Superior temporal gyrus (tissue), 1 donor: ENCODE measurements around the gene RREB1.

Source experiments
- DNase-seq: peaks from one replicate; pipeline ENCODE4 v3.0.0-alpha.2; 2016; ENCODE audit errors: extremely low spot score

Gene RREB1

DNA sequence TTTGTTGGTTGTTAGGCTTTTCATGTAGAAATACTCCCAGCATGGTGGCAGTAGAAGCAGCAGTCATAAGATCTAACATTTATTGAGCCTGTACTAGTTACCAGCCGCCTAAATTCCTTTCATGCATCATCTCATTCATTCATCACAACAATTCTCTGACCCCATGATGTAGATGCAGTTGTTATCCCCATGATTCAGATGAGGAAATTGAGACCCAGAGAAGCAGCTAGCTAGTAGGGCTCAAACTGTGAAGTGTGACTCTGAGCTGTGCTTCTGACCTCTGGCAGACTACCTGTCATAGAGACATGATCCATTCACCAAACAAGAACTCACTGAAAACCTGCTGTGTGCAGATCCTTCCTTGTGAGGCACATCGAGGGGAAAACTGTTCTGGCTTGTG lies 16.9 kb downstream of the RREB1 start:
- DNase-seq: no peak

DNA sequence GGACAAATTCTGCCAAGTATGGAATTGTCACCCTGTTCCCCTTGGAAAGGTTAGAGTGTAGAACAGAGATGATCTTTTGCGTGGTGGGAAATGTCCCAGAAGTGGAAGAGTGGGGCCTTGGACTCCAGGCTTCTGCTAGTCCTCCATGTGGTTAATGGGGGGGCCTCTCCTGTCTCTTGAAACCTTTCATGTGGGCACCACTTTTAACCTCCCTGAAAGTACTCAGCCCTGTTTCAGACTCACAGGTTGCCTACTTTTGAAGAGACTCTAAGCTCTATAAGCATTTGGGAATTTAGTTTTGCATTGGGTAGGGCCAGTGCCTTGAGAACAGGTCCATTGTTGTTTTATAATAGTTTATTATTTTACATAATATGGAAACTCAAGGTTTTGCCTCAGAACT lies 17.5 kb downstream of the RREB1 start:
- no peak for DNase-seq

DNA sequence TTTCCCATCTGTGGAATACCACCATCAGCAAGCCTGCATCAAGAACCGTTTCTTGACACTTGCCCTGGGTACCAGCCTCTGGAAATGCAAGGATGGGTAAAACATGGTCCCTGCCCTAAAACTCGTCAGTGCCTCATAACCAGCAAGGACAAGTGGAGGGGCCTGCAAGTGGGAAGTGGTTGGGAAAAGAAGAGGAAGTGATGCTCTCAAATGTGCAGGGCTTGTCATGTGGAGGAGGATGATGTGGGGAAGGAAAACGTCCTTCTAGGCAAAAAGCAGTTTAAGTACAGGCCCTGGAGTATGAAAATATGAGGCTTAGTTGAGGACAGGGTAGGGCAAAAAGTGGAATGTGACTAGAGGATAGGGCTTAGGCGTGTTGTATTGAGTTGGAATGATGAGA lies 19.0 kb downstream of the RREB1 start:
- no peak for DNase-seq

DNA sequence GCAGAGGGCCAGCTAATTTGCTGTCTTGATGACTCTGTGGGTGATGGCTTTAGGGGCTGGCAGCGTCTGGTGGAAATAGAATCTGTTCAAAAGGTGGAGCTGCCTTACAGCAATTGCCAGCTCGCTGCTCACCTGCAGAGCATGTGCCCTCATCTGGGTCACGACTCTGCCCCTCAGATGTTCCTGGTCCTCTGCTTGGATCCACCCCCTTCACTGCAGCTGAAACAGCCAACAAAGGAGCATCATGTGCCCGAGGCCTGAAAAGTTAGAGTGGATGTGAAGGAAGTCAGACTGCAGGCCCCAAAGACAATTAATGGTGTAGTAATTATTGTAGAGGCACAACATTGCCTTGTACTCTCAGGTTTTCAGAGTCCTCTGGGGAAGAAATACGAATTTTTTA lies 19.9 kb downstream of the RREB1 start:
- DNase-seq: no peak

DNA sequence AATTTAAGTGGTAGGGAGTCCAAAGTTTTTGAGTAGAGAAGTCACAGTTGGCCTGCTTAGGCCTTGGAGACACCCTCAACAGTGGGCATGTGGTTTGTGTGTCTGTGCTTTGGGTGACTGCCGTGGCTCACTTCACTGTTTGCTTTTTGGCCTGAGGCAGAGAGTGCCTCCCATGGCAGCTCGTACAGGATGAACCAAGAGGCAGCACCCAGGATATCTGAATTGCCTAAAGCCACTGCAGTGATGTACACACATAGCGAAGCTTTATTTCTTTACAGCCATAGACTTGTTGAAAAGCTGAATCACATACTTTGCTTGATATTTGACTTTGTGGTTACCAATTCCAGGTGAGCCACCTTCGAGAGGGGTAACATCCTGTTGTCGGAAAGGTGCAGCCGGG lies 21.6 kb downstream of the RREB1 start:
- no peak for DNase-seq

DNA sequence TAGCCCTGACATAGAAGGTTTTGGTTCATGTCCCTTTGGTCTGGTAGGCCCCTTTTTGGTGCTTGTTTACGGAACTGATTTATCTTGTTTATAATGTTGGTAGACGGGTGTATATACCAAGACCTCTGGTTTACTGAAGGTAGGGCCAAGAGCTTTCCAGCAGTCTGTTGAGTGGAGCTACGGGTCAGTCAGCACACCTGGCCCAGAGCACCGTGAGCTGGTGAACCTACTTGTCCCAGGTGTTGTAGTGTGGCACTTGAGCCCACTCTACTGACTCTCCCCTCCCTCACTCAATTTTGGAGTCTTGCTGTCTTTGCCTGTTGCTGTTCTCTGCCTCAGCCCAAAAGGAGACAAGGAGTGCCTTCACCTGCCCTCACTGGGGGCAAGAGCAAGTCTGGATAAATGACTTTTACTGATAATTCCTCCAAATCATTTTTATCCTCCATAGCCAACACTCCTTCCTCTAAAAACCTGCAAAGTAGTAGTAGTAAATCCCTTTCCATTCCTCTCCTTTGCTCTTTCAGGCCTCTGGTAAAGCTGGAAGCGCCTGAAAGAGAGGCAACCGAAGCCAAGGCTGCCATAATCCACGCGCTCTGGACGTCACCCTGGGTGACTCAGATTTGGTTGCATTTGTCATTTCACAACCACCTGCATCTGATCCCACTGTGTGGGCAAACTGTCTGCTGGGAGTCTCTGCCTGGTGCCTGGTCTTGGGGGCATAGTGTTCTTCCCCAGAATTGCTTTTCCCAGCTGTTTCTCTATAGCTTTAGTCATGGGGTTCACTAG lies 22.2 kb downstream of the RREB1 start:
- no peak for DNase-seq

DNA sequence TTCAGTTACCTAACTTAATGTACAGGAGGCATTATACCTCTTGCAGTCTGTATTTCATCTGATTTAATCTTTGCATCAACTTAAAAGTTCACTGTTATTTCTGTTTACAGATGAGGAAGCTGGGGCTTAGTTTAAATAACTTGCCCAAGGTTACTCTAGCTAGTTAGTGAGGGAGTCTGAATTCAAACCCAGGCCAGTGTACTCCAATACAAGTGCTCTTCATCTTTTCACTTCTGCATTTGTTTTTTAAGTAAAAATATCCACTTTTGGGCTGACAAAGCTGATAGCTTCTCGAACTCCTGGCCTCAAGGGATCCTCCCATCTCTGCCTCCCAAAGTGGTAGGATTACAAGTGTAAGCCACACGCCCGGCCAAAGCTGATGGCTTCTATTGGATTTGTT lies 23.6 kb downstream of the RREB1 start:
- DNase-seq: no peak

DNA sequence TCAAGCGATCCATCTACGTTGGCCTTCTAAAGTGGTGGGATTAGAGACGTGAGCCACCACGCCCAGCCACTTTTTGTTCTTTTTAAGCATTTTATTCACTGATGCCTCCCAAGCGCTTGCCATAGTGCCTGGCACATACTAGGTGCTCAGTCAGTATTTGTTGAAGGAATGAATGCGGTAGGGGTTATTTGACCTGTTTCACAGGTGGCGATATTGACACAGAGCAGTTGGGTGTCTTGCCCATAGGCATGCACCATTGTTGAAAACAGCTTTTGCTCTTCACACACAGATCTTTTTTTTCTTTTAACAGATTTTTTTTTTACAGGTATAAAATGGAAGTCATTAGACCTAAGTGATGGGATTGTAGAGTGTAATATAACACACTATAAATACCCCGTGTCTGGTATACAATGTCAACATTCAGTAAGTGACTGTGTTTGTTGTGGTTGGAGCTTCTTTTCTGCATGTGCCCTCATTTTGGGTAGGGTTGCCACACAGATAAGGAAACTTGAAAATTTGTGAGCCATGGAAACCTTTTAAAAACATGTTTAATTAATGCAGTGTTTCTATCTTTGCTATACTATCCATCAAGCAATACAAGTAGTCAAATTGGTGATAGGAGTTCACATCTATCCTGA lies 24.8 kb downstream of the RREB1 start:
- no peak for DNase-seq

DNA sequence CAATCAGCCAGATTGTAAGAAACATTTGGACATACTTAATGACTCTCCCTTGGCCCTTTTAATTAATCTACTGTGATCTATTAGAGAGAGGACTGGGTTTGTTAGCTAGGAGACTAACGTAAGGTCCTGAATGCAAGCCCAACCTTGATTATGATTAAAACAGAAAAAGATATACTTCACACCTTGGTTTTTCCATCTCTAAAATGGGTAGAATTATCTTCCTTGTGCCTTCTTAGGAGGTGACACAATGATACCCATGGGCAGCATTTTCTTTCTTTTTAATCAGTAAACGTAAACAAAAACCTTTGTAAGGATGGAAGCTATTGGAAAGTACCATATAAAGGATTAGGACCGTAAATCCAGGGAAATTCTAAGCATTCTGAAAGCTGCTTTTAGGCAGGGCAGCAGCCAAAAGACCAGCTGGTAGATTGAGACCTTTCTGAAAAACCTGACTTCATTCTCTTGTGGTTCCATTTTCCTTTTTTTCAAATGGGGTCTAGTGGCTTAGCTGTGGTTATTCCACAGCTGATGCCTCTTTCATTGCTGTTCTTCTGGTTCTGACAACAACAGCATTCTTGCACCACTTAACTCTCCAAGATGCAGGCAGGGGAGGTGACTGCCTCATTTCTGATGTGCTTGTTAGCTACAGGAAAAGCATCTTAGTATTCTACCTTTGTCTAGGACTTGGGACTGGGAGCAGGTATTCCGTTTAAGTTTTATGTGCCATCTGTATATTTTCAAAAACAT lies 27.4 kb downstream of the RREB1 start:
- DNase-seq: no peak

DNA sequence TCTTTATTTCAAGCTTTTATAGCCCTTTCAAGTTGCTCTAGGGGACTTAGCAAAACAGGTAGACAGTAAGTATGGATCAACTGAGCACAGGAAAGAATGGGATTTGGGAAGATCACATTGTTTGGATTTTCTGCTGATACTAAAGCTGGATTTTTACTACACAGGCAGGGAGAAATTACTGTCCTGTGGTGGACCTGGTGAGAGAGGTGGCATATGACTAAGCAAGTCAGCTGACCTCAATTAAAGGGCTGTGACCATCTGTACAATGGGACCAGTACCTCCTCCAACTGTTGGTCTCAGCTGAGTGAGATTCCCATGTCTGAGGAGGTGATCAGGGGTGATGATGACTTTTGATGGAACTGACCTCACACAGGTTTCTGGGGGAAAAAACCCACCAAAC lies 28.0 kb downstream of the RREB1 start:
- DNase-seq: no peak

DNA sequence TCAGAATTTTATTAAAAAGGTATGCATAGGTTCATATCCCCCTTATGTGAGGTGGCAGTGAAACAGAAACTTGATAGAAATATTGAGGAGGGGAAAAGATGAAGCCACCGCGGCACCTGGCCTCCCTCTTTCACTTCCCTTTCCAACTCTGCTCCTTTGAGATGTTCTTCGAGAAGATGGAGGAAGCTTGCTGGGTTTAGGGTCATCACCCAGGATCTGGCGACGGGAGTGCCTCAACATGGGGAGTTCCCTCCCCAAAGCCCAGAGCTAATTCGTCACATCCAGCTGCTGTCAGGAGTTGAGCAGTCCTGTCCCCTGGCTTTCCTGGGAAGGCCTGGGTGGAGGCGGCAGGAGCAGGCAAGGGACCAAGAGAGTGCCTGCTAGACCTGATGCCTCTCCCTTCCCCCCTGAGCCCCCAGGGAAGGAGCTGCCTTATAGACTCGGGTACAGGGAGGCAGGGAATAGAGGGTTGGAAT lies 29.1 kb downstream of the RREB1 start:
- DNase-seq: no peak

DNA sequence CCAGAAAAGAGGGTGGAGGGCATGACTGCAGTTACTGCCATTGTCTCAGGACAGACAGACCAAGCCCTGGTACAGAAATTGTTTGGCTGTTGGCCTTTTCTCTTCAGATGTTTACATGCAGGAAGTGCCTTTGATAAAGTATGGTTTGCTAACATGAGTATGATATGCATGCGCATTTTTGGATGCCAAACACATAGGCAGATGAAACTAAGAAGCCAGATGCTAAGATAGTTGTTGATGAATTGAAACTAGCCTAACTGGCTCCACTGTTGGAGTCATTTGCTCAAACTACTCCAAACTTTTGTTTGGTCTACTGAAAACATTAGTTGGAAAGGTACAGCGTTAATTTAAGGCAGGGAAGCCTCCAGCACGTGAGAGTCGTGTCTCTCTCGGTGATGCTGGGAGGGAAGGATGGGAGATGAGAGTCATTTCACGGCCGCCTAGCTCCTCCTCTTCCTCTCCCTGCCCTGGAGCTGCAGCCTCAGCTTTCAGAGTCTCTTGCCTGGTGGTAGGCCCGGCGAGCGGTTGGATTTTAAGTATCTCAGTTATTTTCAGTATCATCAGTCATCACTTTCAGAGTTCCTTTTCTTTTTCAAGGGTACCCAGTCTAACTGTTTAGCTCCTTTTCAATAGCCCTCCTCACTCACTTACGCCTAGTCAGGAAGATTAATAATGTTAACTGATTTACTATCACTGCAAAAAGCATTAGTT lies 29.7 kb downstream of the RREB1 start:
- no peak for DNase-seq

DNA sequence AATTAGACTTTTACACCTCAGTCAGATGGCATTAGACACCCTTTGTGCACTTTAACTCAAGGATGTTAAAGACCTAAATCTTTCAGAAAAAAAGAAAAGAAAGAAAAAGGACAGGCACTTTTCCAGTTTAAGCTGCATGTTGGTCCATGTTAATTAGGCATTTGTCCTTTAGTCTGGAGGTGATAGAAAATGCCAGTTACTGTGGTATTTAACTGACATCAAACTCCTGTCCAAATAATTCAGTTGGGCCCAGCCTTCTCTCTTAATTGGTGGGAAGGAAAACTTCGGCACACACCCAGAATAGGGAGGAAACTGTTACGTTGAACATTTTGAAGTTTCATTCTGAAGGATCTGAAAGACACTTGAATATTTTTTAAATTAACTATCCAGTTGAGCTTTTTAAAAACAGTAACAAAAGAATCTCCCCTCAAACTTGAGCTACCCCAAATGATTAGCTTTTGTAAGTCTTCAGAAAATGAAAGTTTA lies 30.3 kb downstream of the RREB1 start:
- DNase-seq: no peak

DNA sequence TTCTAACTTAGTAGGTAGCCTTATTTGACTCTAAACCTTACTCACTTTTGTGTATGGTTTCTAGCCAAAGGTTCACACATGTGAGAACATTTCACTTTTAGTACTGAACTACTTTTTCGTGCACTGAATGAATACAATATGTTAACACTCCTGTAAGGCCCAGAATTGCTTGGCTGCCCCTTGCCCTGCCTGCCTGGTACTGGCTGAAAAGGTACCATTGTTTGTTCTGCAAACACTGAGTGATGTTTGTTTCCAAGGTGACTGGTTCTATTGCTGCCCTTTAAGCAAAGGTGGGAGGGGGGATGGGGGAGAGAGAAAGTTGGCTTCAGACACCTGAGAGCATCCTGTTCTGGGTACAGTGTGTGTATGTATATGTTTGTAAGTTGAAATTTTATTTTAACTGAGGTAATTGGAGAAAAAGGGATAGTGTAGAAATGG lies 31.2 kb downstream of the RREB1 start:
- no peak for DNase-seq

DNA sequence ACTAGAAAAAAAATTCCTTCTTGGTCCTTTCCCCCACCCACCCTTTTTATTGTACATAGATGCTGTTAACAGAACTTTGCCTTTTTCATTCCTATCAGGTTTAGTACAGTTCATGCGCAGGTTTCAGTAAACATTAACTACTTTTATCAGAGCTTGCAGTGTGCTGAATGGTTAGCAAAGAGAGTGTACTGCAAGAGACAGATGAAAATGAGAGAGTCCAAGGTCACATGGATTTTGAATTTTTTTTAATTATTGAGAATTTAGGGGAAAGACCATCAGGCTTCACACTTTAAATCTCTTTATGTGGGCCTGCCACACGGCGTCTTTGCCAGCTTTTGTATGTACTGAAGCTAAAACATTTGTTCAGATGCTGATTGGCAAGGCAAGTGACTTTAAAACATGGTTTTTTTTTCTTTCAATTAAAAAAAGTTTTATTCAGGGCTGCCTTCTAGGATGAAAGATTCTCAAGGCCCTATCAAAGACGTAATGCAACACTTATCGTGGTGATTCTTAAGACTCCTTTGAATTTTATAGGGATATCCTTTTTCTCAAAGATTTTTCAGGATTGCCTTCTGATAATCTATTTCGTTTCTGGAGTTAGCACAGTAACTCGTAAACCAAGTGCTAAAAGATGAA lies 32.2 kb downstream of the RREB1 start:
- DNase-seq: no peak

DNA sequence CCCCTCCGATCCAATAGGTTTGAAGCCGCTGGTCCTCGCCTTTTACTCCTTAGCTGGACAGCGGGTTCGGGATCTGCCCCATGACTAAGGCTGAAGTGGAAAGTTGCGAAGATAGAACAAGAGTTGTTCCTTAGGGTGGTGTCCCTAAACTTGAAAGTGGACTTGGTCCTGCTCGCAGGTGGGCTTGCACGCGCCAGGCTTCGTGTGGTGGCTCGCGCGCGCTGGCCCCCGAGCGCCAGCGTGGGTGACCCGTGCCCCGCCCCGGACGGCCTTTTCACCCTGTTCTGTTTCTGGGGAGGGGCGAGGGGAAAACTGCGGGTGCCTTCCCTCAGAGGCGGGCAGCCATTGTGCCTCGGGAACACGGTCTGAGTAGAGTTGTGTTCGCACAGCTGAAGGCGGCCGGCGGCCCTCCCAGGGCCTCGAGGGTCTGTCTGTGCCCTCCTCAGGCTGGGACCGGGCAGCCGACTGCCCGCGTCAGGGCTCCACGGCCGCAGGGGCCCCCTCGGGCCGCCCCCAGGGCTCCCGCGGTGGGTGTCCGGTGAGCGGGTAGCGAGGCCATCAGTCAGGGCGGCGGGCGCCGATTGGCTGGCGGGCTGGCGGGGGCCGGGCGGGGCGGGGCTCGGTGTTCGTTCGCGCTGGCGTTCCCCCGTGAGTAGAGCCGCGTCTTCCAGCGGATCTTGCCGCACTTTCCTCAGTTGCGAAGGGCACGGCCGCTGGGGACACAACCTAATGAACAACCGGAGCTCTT lies 33.0 kb downstream of the RREB1 start:
- DNase-seq: peak; percentile 77

DNA sequence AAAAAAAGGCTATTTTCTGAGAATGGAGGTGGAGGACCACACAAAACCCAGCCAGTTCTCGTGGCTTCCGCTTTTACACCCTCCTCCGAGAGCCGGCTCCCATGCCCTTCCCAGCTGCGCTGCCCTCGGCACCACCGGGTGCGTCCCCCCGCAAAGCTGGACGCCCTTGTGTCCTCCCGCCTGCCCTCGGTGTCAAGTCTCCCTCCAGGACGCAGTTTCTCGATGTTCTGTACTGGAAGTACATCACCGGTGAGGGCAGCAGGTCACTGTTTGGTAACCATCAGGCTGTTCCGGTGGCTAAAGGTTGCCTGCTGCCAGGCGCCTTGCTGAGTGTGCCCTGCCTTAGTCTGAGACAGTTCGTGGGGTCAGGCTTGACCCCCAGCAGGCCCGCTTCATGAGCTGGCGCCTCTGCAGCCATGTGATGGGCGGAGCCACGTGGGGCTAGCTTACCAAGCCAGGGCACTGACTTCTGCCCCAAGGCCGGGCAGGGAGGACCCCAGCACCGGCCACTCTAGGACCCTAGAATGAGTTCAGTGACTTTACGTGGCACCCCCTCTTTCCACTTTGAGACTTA lies 34.6 kb downstream of the RREB1 start:
- no peak for DNase-seq

DNA sequence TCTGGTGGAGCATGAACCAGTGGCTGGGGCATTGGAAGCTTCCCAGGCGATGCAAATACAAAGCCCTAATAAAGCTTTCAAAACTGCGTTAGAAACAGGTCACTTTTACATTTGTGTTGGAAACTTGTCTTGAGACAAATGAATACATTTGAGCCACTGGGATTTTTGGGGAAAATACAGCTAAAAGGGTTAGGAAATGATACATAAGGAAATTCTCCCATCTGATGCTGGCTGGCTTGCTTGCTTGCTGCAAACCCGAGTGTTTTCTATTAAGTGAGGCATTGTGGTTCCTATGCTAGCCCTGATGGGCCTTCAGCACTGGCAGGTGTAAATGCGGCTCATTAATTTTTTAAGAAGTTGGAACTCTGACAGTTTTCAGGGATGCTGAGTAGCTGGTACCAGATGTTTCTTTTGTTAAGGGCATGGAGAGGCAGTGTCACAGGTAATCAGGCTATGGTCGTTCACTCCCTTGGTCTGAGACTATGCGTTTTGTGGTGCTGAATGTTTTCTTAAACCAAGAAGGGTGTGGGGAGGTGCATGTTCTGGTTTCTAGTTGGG lies 35.2 kb downstream of the RREB1 start:
- DNase-seq: no peak

DNA sequence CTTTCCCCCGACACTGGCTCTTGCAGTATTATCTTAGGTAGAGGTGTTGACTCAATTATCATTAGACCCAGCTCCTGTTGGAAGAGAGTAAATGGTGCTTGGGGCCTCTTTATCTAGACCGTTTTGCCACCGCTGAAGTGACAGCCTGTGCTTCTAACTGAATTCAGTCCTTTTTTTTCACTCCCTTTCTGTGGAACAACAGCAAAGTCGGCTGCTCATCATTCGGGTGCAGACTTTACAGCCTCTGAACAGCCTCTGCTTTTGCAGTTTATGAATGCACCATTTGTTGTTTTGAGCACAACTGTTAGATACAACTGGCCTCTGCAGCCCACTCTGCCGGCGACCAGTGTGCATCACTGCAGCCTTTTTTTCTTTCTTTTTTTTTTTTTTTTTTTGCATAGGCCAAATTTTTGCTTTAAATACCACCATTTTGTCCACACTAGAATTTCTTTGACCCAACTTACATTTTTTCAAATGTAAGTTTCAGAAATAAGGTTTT lies 35.8 kb downstream of the RREB1 start:
- DNase-seq: peak; percentile 83
